Limb (tissue), 2 donors: ENCODE data around the gene TRIM38.
A peak's percentile ranks its signal among the peaks of the same experiment; 100 is the strongest.

Experiments used
- DNase-seq, 2 donors: peaks; one replicate each; pipeline ENCODE4 v3.0.0-alpha.2; 2016; ENCODE audit errors: extremely low spot score in 2 of 2

TRIM38 gene

GRCh38 chr6:26026833-26027490 lies 64.4 kb downstream of the TRIM38 start:
- peak; percentile 92 for DNase-seq

- DNase-seq = no peak
Observed at GRCh38 chr6:26027491-26028211, 65.0 kb downstream of the TRIM38 start.

DNA sequence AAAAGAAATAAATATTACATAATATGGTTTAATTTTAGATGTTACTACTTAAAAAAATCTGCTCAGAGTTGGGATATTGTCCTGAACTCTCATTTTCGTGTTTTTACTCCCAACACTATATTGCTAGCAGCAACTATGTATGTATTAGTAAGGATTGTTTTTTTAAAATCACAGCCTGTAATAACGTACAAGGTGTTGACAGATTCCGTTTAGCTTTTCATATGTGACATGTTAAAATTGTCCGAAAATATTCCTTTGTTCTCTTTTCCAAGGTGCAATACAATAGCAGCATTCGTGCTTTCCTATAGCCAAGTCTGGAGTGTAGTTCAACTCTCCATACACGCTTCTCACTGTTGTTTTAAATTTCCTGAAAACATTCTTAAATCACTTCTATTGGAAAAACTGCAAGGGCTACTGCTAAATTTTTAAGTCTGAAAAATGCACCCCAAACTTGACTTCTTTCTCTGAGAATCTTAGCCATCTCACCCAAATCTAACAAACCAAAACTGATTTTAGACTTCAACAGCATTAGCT lies 65.7 kb downstream of the TRIM38 start:
- no peak for DNase-seq

DNA sequence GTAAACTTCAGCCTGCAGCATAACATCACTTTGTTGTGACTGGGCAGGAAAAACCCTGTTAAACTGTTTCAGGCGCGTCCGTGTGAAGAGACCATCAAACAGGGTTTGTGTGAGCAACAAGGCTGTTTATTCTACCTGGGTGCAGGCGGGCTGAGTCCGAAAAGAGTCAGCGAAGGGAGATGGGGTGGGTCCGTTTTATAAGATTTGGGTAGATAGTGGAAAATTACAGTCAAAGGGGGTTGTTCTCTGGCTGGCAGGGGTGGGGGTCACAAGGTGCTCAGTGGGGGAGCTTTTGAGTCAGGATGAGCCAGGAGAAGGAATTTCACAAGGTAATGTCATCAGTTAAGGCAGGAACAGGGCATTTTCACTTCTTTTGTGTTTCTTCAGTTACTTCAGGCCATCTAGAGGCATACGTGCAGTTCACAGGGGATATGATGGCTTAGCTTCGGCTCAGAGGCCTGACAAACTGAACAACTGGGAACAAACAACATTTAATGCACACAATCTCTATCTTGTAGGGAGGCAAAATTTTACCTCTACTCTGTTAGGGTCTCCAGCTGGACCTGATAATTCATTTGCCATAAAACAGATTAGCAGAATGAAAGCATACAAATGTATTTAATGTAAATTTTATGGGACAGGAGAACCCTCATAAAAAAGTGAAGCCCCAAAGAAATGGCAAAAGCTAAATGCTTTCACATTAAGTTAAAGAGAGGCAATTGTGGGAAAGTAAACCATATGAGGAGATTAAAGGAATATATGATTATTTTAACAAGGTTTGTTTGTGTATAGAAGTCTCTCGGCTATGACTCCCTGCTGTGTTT lies 66.4 kb downstream of the TRIM38 start:
- no peak for DNase-seq

- no peak for DNase-seq
Observed at GRCh38 chr6:26029570-26029856, 66.9 kb downstream of the TRIM38 start.

DNA sequence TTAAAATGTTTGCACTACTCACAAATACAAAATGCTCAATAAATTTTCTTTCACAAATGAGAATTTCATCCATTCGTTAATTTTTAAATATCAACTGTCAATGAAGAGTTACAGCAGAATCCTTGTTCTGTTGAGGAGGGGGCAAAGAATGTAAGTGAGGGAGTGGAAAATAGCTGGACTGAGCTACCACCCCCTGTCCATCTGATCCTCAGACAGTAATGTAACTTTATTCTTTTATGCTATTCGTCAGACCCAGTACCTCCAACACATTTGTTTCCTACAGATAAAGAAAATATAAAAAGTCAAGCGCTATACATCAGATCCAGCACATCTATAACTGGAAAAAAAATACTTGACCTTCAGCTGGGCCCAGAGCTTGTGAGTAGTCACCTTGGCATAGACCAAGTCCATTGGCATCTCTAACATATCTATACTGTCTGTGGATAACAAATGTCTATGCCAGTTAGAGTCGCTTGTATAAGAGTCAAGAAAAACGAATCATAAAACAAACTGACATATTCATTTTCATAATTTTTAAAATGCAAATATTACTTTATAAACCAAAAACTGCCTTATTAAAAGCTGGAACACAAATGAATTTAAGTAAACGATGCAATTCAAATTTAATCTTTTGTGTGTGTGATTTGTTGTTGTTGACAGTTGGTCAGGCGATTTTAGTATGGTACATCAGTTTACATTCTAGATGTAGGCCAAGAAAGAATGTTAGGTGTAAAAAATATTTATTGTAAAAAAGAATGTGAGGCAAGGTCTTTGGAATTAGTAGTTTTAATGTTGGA lies 67.5 kb downstream of the TRIM38 start:
- DNase-seq = no peak

- no peak for DNase-seq
Observed at GRCh38 chr6:26030716-26031115, 68.1 kb downstream of the TRIM38 start.

GRCh38 chr6:26031151-26031594 lies 68.6 kb downstream of the TRIM38 start:
- no peak for DNase-seq

- peak; percentile 92 to 97 for DNase-seq
Observed at GRCh38 chr6:26031595-26032339, 69.2 kb downstream of the TRIM38 start.

GRCh38 chr6:26032340-26033084 lies 69.9 kb downstream of the TRIM38 start:
- DNase-seq = peak; percentile 42 to 58

DNA sequence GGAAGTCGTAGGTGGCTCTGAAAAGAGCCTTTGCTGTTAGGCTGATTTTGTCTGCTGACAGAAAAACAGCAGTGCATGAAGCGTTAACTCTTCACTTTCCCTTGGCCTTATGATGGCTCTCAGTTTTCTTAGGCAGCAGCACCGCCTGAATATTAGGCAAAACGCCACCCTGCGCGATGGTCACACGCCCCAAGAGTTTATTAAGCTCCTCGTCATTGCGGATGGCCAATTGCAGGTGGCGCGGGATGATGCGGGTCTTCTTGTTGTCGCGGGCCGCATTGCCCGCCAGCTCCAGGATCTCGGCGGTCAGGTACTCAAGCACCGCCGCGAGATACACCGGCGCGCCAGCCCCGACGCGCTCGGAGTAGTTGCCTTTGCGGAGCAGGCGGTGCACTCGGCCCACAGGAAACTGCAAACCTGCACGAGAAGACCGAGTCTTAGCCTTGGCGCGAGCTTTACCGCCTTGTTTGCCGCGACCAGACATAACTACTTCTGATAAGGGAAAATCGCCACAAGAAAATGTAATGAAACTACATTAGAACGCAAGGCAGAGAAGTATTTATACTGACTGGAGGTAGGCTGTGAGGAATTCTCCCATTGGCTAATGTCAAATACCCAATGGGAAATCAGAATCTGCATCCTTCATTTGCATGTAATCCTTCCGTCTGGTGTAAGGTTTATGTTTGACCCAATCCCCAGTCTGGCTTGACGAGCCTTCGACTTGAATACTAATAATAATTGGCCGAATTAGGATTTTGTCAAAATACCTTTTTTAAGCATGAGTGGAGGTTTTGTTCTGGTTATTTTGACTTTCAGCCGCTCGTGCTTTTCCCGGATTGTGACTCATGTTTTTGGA lies 70.7 kb downstream of the TRIM38 start:
- peak; percentile 83 to 96 for DNase-seq

GRCh38 chr6:26033941-26034354 lies 71.3 kb downstream of the TRIM38 start:
- DNase-seq = peak in 1 of 2 donors; percentile 72

DNA sequence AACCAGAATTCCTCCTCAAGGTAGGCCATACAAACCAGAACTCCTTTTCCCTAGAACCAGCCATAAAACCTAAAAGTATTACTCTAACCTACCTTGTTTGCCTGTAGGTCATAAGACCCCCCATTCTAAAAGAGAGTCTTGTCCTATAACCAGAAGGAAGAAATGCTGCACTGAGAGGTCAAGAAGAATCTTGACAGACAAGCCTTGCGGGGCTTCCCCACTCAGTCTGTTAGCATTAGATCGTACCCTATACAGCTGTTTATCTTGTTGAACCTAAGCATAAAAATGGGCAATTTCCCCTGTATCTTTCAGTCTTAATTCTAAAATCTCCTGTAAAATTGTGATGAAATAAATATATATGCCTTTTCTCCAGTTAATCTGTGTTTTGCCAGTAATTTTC lies 72.3 kb downstream of the TRIM38 start:
- DNase-seq = no peak
